ENCODE results near the gene TRAF3IP3. TPM values are rescaled to one million over a fixed set of nuclear protein-coding genes. Genes with fewer than 3 reads are reported as not detected.

TRAF3IP3 gene
- total and polyA plus RNA-seq, 2 experiments from 2014 or later: 0.13 to 0.16 TPM

- Histone ChIP-seq H3K79me2 (no peaks in the 10 kb centered on the region), H3K4me1 (ENCODE audit: insufficient read depth) (no peaks in the 10 kb centered on the region), H3K4me2 (no peak overlapping the region), H2AFZ (no peak overlapping the region), H3K36me3 (replicated peaks; ENCODE audit: insufficient read depth, low read depth) (no peaks in the 10 kb centered on the region), H3K9me2 (replicated peaks; ENCODE audit: insufficient read depth) (no peaks in the 10 kb centered on the region), H3K27ac (no peak overlapping the region), H3K27me3 (peaks cover 5% of the 10 kb centered on the region), H3K4me3 (no peak overlapping the region), H4K20me1 (ENCODE audit: insufficient read depth, poor library complexity, severe bottlenecking) (no peaks in the 10 kb centered on the region), H3K9me3 (ENCODE audit: low read depth) (no peaks in the 10 kb centered on the region)
- TF ChIP-seq, protein P1, sequence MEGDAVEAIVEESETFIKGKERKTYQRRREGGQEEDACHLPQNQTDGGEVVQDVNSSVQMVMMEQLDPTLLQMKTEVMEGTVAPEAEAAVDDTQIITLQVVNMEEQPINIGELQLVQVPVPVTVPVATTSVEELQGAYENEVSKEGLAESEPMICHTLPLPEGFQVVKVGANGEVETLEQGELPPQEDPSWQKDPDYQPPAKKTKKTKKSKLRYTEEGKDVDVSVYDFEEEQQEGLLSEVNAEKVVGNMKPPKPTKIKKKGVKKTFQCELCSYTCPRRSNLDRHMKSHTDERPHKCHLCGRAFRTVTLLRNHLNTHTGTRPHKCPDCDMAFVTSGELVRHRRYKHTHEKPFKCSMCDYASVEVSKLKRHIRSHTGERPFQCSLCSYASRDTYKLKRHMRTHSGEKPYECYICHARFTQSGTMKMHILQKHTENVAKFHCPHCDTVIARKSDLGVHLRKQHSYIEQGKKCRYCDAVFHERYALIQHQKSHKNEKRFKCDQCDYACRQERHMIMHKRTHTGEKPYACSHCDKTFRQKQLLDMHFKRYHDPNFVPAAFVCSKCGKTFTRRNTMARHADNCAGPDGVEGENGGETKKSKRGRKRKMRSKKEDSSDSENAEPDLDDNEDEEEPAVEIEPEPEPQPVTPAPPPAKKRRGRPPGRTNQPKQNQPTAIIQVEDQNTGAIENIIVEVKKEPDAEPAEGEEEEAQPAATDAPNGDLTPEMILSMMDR (IDR thresholded peaks at IDR 0.05; ENCODE audit: poor library complexity): no peak
- TF ChIP-seq EZH2phosphoT487 (IDR thresholded peaks at IDR 0.05; ENCODE audit: low read depth, severe bottlenecking, unreplicated experiment) (no peak), EZH2 (IDR thresholded peaks at IDR 0.05; ENCODE audit: borderline replicate concordance) (no peak)
- no peak for DNase-seq (ENCODE audit: low spot score)
- WGBS (ENCODE audit: low lambda C conversion rate, missing lambda C conversion rate): 0% methylated on average over 1 of the region's 1 CpG
Observed at GRCh38 chr1:209819058-209819457, 63.2 kb downstream of the TRAF3IP3 start.

DNA sequence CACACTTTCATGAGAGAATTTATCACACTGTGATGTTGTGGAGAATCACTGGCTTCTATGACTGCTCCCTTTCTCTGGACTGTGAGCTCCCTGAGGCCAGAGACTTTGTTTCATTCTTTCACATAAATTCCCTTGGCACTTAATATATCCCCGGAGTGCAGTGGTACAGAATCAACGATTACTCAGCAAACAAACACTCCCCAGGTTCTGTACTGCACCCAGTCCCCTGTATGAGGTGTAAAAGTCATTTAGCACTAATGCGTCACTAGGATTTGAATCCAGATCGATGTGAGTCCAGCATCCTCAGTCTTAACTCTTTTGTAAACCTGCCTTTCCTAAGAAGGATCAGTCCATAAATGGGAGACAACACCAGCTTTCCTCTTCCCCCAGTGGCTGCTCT lies 65.1 kb downstream of the TRAF3IP3 start:
- Histone ChIP-seq H3K4me1 (ENCODE audit: insufficient read depth) (no peaks in the 10 kb centered on the region), H2AFZ (no peak overlapping the region)
- WGBS (ENCODE audit: low lambda C conversion rate, missing lambda C conversion rate): 68% methylated on average over 4 of the region's 4 CpGs

DNA sequence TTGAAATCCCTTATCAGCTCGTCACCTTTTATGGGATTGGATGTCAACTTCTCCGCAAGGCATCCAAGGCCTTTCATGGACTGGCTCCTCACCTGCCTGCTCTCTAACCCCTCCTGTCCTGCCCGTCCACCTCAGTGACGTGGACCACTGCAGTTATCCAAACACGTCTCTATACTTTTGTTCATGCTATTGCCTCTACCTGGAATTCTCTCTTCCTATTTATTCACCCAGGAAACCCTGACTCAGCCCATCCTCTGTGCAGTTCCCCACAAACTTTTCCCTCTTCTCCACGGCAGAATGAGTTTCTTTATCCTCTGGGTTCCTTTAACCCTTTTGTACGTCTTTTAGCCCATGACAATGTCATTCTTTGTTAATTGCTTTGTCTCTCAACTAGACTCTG lies 66.9 kb downstream of the TRAF3IP3 start:
- Histone ChIP-seq H3K9me3 (ENCODE audit: low read depth) (no peaks in the 10 kb centered on the region), H3K27ac (no peak overlapping the region), H4K20me1 (ENCODE audit: insufficient read depth, poor library complexity, severe bottlenecking) (no peaks in the 10 kb centered on the region), H3K36me3 (replicated peaks; ENCODE audit: insufficient read depth, low read depth) (no peaks in the 10 kb centered on the region), H3K27me3 (peaks cover 5% of the 10 kb centered on the region), H3K4me2 (peak overlapping the region; percentile 41), H3K4me3 (no peak overlapping the region), H2AFZ (no peak overlapping the region), H3K79me2 (no peaks in the 10 kb centered on the region), H3K9me2 (replicated peaks; ENCODE audit: insufficient read depth) (no peaks in the 10 kb centered on the region), H3K4me1 (ENCODE audit: insufficient read depth) (no peaks in the 10 kb centered on the region)
- 63% methylated on average over 7 of the region's 7 CpGs for WGBS (ENCODE audit: low lambda C conversion rate, missing lambda C conversion rate)
- TF ChIP-seq, protein P1 (IDR thresholded peaks at IDR 0.05; ENCODE audit: poor library complexity): no peak
- no peak for DNase-seq (ENCODE audit: low spot score)

More for the DNA sequence above, 65.1 kb downstream of the TRAF3IP3 start:
- no peak overlapping the region for H3K4me3 ChIP-seq
- no peak for DNase-seq (ENCODE audit: low spot score)
- no peaks in the 10 kb centered on the region for H3K79me2 ChIP-seq
- H3K36me3 ChIP-seq (replicated peaks; ENCODE audit: insufficient read depth, low read depth): no peaks in the 10 kb centered on the region
- H3K4me2 ChIP-seq: no peak overlapping the region
- TF ChIP-seq EZH2phosphoT487 (IDR thresholded peaks at IDR 0.05; ENCODE audit: low read depth, severe bottlenecking, unreplicated experiment): no peak
- TF ChIP-seq, protein P1 (IDR thresholded peaks at IDR 0.05; ENCODE audit: poor library complexity): no peak
- TF ChIP-seq EZH2 (IDR thresholded peaks at IDR 0.05; ENCODE audit: borderline replicate concordance): no peak
- H4K20me1 ChIP-seq (ENCODE audit: insufficient read depth, poor library complexity, severe bottlenecking): no peaks in the 10 kb centered on the region
- peaks cover 5% of the 10 kb centered on the region for H3K27me3 ChIP-seq
- H3K9me3 ChIP-seq (ENCODE audit: low read depth): no peaks in the 10 kb centered on the region
- H3K9me2 ChIP-seq (replicated peaks; ENCODE audit: insufficient read depth): no peaks in the 10 kb centered on the region
- no peak overlapping the region for H3K27ac ChIP-seq

Measured in hepatocyte (in vitro differentiated cells).